ENCODE results near the gene EIF4G1. TPM values are rescaled to one million over a fixed set of nuclear protein-coding genes. Genes with fewer than 3 reads are reported as not detected.

The EIF4G1 gene
- total and polyA plus RNA-seq, 12 donors = 231 to 600 (median 348) TPM

DNA sequence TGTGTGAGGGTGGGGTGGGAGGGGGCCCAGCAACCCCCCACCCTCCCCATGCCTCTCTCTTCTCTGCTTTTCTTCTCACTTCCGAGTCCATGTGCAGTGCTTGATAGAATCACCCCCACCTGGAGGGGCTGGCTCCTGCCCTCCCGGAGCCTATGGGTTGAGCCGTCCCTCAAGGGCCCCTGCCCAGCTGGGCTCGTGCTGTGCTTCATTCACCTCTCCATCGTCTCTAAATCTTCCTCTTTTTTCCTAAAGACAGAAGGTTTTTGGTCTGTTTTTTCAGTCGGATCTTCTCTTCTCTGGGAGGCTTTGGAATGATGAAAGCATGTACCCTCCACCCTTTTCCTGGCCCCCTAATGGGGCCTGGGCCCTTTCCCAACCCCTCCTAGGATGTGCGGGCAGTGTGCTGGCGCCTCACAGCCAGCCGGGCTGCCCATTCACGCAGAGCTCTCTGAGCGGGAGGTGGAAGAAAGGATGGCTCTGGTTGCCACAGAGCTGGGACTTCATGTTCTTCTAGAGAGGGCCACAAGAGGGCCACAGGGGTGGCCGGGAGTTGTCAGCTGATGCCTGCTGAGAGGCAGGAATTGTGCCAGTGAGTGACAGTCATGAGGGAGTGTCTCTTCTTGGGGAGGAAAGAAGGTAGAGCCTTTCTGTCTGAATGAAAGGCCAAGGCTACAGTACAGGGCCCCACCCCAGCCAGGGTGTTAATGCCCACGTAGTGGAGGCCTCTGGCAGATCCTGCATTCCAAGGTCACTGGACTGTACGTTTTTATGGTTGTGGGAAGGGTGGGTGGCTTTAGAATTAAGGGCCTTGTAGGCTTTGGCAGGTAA is 31.1 kb downstream of the EIF4G1 start:
- intact Hi-C loops (cut with DNase I) = no loop called here
- 21 to 37% (median 32%) methylated on average over 13 to 14 of the region's 14 CpGs for WGBS, 4 donors
- peak overlapping the region in 4 of 5 donors; percentile 6 to 84 (median 59) for H3K27ac ChIP-seq
- no peaks in the 10 kb centered on the region for H3K27me3 ChIP-seq
- DNase-seq = peak; percentile 82 to 96 (median 94)
- no peaks in the 10 kb centered on the region for H3K9me3 ChIP-seq (replicated peaks in 1 of 3)
- peaks cover 0 to 36% of the 10 kb centered on the region in 2 donors for H3K36me3 ChIP-seq (replicated peaks in 1 of 2)
- no peak overlapping the region for H3K4me3 ChIP-seq
- TF ChIP-seq POLR2A (IDR thresholded peaks at IDR 0.05) = peak in 1 of 2 donors; percentile 64
- TF ChIP-seq, protein P1, sequence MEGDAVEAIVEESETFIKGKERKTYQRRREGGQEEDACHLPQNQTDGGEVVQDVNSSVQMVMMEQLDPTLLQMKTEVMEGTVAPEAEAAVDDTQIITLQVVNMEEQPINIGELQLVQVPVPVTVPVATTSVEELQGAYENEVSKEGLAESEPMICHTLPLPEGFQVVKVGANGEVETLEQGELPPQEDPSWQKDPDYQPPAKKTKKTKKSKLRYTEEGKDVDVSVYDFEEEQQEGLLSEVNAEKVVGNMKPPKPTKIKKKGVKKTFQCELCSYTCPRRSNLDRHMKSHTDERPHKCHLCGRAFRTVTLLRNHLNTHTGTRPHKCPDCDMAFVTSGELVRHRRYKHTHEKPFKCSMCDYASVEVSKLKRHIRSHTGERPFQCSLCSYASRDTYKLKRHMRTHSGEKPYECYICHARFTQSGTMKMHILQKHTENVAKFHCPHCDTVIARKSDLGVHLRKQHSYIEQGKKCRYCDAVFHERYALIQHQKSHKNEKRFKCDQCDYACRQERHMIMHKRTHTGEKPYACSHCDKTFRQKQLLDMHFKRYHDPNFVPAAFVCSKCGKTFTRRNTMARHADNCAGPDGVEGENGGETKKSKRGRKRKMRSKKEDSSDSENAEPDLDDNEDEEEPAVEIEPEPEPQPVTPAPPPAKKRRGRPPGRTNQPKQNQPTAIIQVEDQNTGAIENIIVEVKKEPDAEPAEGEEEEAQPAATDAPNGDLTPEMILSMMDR (IDR thresholded peaks at IDR 0.05) = peak; percentile 36 to 75 (median 70)
- H3K4me1 ChIP-seq (replicated peaks in 1 of 2) = peaks cover 6 to 15% of the 10 kb centered on the region in 2 donors

DNA sequence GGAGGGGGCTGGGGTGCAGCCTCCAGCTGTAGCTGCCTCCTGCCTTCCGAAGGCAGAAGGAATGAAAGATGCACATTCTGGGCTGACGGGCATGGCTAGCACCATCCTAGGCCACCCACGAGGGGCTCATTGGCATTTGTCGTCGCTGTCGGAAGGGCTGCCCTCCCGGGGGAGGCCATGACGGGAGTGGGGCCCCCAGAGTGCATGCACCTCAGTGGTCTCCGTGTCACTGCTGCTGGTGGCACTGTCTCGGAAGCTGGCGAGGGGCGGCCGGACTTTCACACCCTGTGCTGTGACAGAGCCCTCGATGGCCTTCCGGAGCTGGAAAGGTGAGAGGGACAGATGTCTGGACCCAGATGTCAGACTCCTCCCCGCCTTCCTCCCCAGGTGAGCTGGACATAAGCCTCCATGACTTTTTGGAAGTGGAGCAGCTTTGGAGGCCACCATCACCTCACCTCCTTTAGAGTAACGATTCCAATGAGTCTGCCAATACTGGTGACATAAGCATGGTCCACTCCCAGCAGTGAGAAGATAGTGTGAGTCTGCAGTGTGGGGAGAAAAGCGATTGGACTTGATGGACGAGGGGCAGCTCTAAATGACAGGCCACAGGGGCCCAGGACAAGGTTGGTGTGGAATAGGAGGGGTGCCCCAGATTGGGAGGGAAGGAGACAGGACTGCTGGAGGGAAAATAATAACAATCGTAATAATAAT is 32.2 kb downstream of the EIF4G1 start:
- peaks cover 0 to 32% of the 10 kb centered on the region in 2 donors for H3K36me3 ChIP-seq (replicated peaks in 1 of 2)
- no peak for TF ChIP-seq POLR2A (IDR thresholded peaks at IDR 0.05)
- TF ChIP-seq, protein P1 (IDR thresholded peaks at IDR 0.05) = no peak
- H3K9me3 ChIP-seq (replicated peaks in 1 of 3) = no peaks in the 10 kb centered on the region
- 85 to 91% (median 90%) methylated on average over 9 to 20 of the region's 20 CpGs for WGBS, 4 donors
- intact Hi-C loops (cut with DNase I) = no loop called here
- peak overlapping the region in 3 of 5 donors; percentile 22 to 84 (median 45) for H3K27ac ChIP-seq
- no peaks in the 10 kb centered on the region for H3K27me3 ChIP-seq
- peak in 1 of 7 donors; percentile 33 for DNase-seq
- H3K4me1 ChIP-seq (replicated peaks in 1 of 2) = peaks cover 6 to 26% of the 10 kb centered on the region in 2 donors
- H3K4me3 ChIP-seq = no peak overlapping the region

DNA sequence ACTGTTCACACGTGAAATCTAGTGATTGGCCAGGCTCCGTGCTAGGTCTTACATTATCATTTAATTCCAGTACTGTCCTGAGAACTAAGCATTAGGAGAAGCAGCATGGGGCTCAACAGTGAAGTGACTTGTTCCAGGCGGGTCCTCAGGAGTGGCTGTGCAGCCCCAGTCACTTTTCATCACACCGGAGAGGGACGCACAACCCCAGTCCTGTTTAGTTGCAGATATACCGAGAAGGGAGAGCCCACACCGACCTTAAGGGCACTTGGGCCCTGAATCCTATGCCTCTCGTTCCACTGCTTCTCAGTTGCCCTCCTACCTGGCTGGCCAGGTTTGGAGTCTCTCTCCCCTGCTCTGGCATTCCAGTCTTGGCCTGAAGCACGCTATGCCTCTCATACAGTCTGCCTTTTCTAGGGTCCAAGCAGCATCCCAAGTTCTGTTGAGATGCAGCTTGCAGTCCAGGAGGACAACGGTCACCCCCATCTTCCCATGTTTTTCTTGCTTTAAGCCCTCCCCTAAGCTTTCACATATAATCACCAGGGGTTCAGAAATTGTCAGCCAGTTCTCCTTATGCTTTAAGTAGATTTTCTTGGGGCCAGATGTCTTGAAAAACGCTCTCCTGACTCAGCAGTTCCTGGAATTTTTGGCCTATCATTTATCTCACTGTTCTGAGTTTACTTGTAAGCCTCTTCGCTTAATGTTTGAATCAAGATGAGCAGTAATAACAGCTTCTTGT is 33.1 kb downstream of the EIF4G1 start:
- TF ChIP-seq POLR2A (IDR thresholded peaks at IDR 0.05) = no peak
- TF ChIP-seq, protein P1 (IDR thresholded peaks at IDR 0.05) = no peak
- 73 to 80% (median 76%) methylated on average over 12 of the region's 12 CpGs for WGBS, 4 donors
- Histone ChIP-seq H3K36me3 (replicated peaks in 1 of 2) (peaks cover 0 to 23% of the 10 kb centered on the region in 2 donors), H3K27ac (peak overlapping the region in 2 of 5 donors; percentile 30 to 84), H3K4me1 (replicated peaks in 1 of 2) (peaks cover 6 to 31% of the 10 kb centered on the region in 2 donors), H3K4me3 (no peak overlapping the region), H3K9me3 (replicated peaks in 1 of 3) (no peaks in the 10 kb centered on the region), H3K27me3 (no peaks in the 10 kb centered on the region)
- DNase-seq = no peak
- intact Hi-C loops (cut with DNase I) = no loop called here

DNA sequence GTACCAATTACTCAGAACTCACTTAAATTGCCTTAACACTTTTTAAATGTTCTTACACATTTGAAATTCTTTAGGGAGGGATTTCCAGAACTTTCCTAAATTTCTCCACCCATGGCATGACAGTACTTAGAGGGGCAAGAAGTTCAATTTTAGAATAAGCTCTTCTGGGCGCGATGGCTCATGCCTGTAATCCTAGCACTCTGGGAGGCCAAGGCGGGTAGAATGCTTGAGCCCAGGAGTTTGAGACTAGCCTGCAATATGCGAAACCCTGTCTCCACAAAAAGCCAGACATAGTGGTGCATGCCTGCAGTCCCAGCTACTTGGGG is 33.6 kb downstream of the EIF4G1 start:
- peaks cover 0 to 18% of the 10 kb centered on the region in 2 donors for H3K36me3 ChIP-seq (replicated peaks in 1 of 2)
- WGBS, 4 donors = 79 to 94% (median 90%) methylated on average over 3 to 4 of the region's 4 CpGs
- H3K27ac ChIP-seq = no peak overlapping the region
- H3K4me1 ChIP-seq (replicated peaks in 1 of 2) = peaks cover 6 to 31% of the 10 kb centered on the region in 2 donors
- TF ChIP-seq, protein P1 (IDR thresholded peaks at IDR 0.05) = no peak
- no peak for TF ChIP-seq POLR2A (IDR thresholded peaks at IDR 0.05)
- H3K4me3 ChIP-seq = no peak overlapping the region
- DNase-seq = no peak
- H3K27me3 ChIP-seq = no peaks in the 10 kb centered on the region
- intact Hi-C loops (cut with DNase I) = no loop called here
- no peaks in the 10 kb centered on the region for H3K9me3 ChIP-seq (replicated peaks in 1 of 3)
